Cardiac septum (tissue), 1 donor: ENCODE measurements around the gene PABPN1L. TPM values are rescaled to one million over a fixed set of nuclear protein-coding genes. Genes with fewer than 3 reads are reported as not detected.
"Not testable (repeated sequence)": the region's sequence is repeated elsewhere in the genome, so short reads cannot be mapped to it uniquely, and the experiment has no call there.

Experiments used
- DNase-seq: peaks from one replicate; pipeline ENCODE4 v3.0.0-alpha.2; 2020; ENCODE audit warnings: low spot score
- intact Hi-C: fragments of 100-400 bp; cut with DNase I; formaldehyde crosslinking; loops from one replicate; pipeline ENCODE4 v1.14.0; 2022
- total RNA-seq: library from RNA; stranded (reverse); fragmentation: NEBNext Ultra II Directional; extraction: Animal tissue kit (Norgen Biotek cat#: 25700); gene quantifications from one replicate; pipeline ENCODE4 v1.2.1, GENCODE V29; 2021
- donor health status: DM: no; HTN: no; CAD: no.

Gene PABPN1L
- total RNA-seq, 1 donor from 2014 or later = not detected

- no peak for DNase-seq
- intact Hi-C loops = no loop called here
Observed at GRCh38 chr16:88840600-88841215, 25.8 kb downstream of the PABPN1L start.

- intact Hi-C loops = no loop called here
- DNase-seq = no peak
Observed at GRCh38 chr16:88839745-88840599, 26.5 kb downstream of the PABPN1L start.

GRCh38 chr16:88839026-88839529, 27.4 kb downstream of the PABPN1L start:
- intact Hi-C loops = no loop called here
- no peak for DNase-seq

- no peak for DNase-seq
- intact Hi-C loops = no loop called here
Observed at GRCh38 chr16:88838566-88838965, 27.9 kb downstream of the PABPN1L start.

- no peak for DNase-seq
- intact Hi-C loops = no loop called here
Observed at GRCh38 chr16:88837806-88838205, 28.7 kb downstream of the PABPN1L start.

- no peak for DNase-seq
- intact Hi-C loops = no loop called here
Observed at GRCh38 chr16:88836791-88837190, 29.7 kb downstream of the PABPN1L start.

GRCh38 chr16:88835818-88836217, 30.6 kb downstream of the PABPN1L start:
- intact Hi-C loops = no loop called here

GRCh38 chr16:88835383-88835782, 31.1 kb downstream of the PABPN1L start:
- intact Hi-C loops = no loop called here
- no peak for DNase-seq

More at GRCh38 chr16:88835818-88836217, 30.6 kb downstream of the PABPN1L start:
- DNase-seq = no peak

- no peak for DNase-seq
- intact Hi-C loops = no loop called here
Observed at GRCh38 chr16:88834670-88835069, 31.8 kb downstream of the PABPN1L start.

- intact Hi-C loops = no loop called here
- DNase-seq = no peak
Observed at GRCh38 chr16:88833086-88833485, 33.4 kb downstream of the PABPN1L start.

- intact Hi-C loops = no loop called here
- DNase-seq = no peak
Observed at GRCh38 chr16:88831838-88832237, 34.6 kb downstream of the PABPN1L start.

- intact Hi-C loops = no loop called here
- DNase-seq = no peak
Observed at GRCh38 chr16:88830783-88831182, 35.7 kb downstream of the PABPN1L start.

- intact Hi-C loops = no loop called here
- DNase-seq = no peak
Observed at GRCh38 chr16:88830258-88830657, 36.2 kb downstream of the PABPN1L start.

- DNase-seq = no peak
- intact Hi-C loops = no loop called here
Observed at GRCh38 chr16:88828711-88829110, 37.7 kb downstream of the PABPN1L start.

GRCh38 chr16:88827727-88828126, 38.7 kb downstream of the PABPN1L start:
- no peak for DNase-seq

GRCh38 chr16:88826070-88826840, 40.2 kb downstream of the PABPN1L start:
- intact Hi-C loops = no loop called here

More at GRCh38 chr16:88827727-88828126, 38.7 kb downstream of the PABPN1L start:
- intact Hi-C loops = no loop called here

GRCh38 chr16:88825146-88825545, 41.3 kb downstream of the PABPN1L start:
- no peak for DNase-seq
- intact Hi-C loops = no loop called here

More at GRCh38 chr16:88826070-88826840, 40.2 kb downstream of the PABPN1L start:
- DNase-seq = no peak

- intact Hi-C loops = no loop called here
- DNase-seq = no peak
Observed at GRCh38 chr16:88824256-88825077, 42.0 kb downstream of the PABPN1L start.

GRCh38 chr16:88823646-88824045, 42.8 kb downstream of the PABPN1L start:
- intact Hi-C loops = not testable (repeated sequence)

More at GRCh38 chr16:88823646-88824045, 42.8 kb downstream of the PABPN1L start:
- not testable (repeated sequence) for DNase-seq
